Measurements from ENCODE around the gene ENG.

- TF ChIP-seq, protein P1, sequence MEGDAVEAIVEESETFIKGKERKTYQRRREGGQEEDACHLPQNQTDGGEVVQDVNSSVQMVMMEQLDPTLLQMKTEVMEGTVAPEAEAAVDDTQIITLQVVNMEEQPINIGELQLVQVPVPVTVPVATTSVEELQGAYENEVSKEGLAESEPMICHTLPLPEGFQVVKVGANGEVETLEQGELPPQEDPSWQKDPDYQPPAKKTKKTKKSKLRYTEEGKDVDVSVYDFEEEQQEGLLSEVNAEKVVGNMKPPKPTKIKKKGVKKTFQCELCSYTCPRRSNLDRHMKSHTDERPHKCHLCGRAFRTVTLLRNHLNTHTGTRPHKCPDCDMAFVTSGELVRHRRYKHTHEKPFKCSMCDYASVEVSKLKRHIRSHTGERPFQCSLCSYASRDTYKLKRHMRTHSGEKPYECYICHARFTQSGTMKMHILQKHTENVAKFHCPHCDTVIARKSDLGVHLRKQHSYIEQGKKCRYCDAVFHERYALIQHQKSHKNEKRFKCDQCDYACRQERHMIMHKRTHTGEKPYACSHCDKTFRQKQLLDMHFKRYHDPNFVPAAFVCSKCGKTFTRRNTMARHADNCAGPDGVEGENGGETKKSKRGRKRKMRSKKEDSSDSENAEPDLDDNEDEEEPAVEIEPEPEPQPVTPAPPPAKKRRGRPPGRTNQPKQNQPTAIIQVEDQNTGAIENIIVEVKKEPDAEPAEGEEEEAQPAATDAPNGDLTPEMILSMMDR (IDR thresholded peaks at IDR 0.05) = no peak
- TF ChIP-seq POLR2A (IDR thresholded peaks at IDR 0.05) = no peak
Observed at GRCh38 chr9:127777368-127777980, 77.0 kb downstream of the ENG start.
